ENCODE data around the gene PAFAH2. TPM values are rescaled to one million over a fixed set of nuclear protein-coding genes. Genes with fewer than 3 reads are reported as not detected.

PAFAH2 gene
- total RNA-seq, 1 experiment from 2014 or later = 12.4 TPM

GRCh38 chr1:25936947-25937346 lies 60.9 kb downstream of the PAFAH2 start:
- Histone ChIP-seq H2BK15ac (ENCODE audit: low read depth, low read length) (no peak overlapping the region), H3K18ac (ENCODE audit: insufficient read length, low read depth, low read length) (no peak overlapping the region), H4K8ac (replicated peaks; ENCODE audit: insufficient read length, low read depth, low read length) (no peak overlapping the region), H2AFZ (ENCODE audit: low read length) (no peak overlapping the region), H3K79me1 (ENCODE audit: insufficient read depth, low read depth, low read length, poor library complexity, severe bottlenecking) (no peaks in the 10 kb centered on the region), H2BK5ac (ENCODE audit: insufficient read length, low read length) (no peak overlapping the region), H2BK20ac (ENCODE audit: low read depth, low read length, poor library complexity, severe bottlenecking) (no peak overlapping the region), H2AK5ac (ENCODE audit: insufficient read length, low read length) (no peak overlapping the region), H3K23ac (ENCODE audit: insufficient read length, low read depth, low read length) (no peak overlapping the region), H3K4me2 (ENCODE audit: insufficient read depth, insufficient read length, low read length) (no peak overlapping the region), H3K27ac (ENCODE audit: insufficient read length, low read depth, low read length) (no peak overlapping the region), H3K27me3 (ENCODE audit: insufficient read depth, low read length) (no peaks in the 10 kb centered on the region), H3K14ac (ENCODE audit: insufficient read depth, low read length) (no peak overlapping the region; the same call in 1 of the 2 replicates), H3T11ph (ENCODE audit: low read length) (no peak overlapping the region), H2BK12ac (ENCODE audit: insufficient read length, low read depth, low read length) (no peak overlapping the region), H4K5ac (ENCODE audit: insufficient read length, low read depth, low read length) (no peak overlapping the region), H3K9ac (ENCODE audit: extremely low read depth, insufficient read length, low read length) (no peak overlapping the region), H3K4me1 (ENCODE audit: insufficient read depth, low read length) (no peaks in the 10 kb centered on the region), H3K23me2 (ENCODE audit: insufficient read length, low read depth, low read length, poor library complexity, severe bottlenecking) (no peaks in the 10 kb centered on the region), H3K4ac (ENCODE audit: low read depth, low read length) (no peak overlapping the region), H3K79me2 (ENCODE audit: insufficient read depth, low read length) (no peaks in the 10 kb centered on the region), H4K20me1 (ENCODE audit: control insufficient read depth, insufficient read depth, insufficient read length) (no peaks in the 10 kb centered on the region), H3K56ac (ENCODE audit: insufficient read length, low read depth, low read length) (no peak overlapping the region), H3K9me3 (ENCODE audit: control insufficient read depth, low read depth, low read length) (no peaks in the 10 kb centered on the region), H2BK120ac (ENCODE audit: low read depth, low read length, poor library complexity, severe bottlenecking) (no peak overlapping the region), H4K91ac (ENCODE audit: insufficient read length, low read depth, low read length) (no peak overlapping the region)
- Mint-ChIP-seq H3K27me3 (ENCODE audit: low read depth) (peaks cover 11% of the 10 kb centered on the region), H3K27ac (no peak overlapping the region), H3K36me3 (ENCODE audit: insufficient read depth in 1 of 3, low read depth in 3 of 3) (no peaks in the 10 kb centered on the region), H3K4me3 (no peak overlapping the region), H3K4me1 (peaks cover 8 to 13% of the 10 kb centered on the region in 2 experiments; a peak in 3 of 4 replicates), H3K9me3 (no peaks in the 10 kb centered on the region)
- WGBS (ENCODE audit: extremely low coverage, insufficient read length, low lambda C conversion rate) = no CpG with 5 or more reads among the region's 4 CpGs
- DNase-seq = no peak
- no peak for TF ChIP-seq CTCF (conservative IDR thresholded peaks at IDR 0.05)

Data from H9 (cell line).